T-helper 1 cell treated with Interleukin-12 subunit alpha and Interleukin-12 subunit beta and Interleukin-4 antibody, amounts not matched to agents 30 ng/mL and 1 ng/mL, for 36 hours (primary cell): ENCODE measurements around the gene CAPS. TPM values are rescaled to one million over a fixed set of nuclear protein-coding genes. Genes with fewer than 3 reads are reported as not detected.

Source experiments
- intact Hi-C: fragments of 100-400 bp; cut with micrococcal nuclease; formaldehyde crosslinking; loops from one replicate; pipeline ENCODE4 v1.15.1; 2024
- total RNA-seq: library from RNA; stranded (reverse); gene quantifications from 2 replicates; pipeline ENCODE4 v1.2.3, GENCODE V29; 2022

CAPS gene
- total RNA-seq, 1 donor from 2014 or later = 13.0 TPM

- intact Hi-C loops = no loop called here
These were observed 21.9 kb upstream of the CAPS start for GRCh38 chr19:5891938-5892771.

DNA sequence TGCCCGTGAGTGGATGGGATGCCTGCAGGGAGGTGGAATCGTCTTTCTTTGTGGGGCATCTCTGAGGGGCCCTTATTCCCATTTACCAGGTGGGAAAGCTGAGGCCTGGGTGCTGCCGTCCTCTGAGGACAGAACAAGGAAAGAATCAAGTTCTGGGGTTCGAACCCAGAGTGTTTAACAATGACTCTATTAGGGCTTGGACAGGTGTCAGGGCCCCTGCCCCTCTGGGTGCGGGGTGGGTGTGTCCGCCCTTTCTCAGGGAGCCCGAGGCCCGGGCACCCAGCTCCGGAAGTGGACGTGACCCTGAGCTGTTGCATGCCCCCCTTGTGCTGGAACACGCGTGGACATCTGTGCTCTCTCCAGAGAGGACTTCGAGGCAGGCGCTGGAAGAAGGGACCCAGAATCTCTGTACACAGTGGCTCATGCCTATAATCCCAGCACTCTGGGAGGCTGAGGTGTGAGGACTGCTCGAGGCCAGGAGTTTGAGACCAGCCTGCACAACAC lies 21.2 kb upstream of the CAPS start:
- intact Hi-C loops = no loop called here

GRCh38 chr19:5893296-5893903 lies 20.7 kb upstream of the CAPS start:
- intact Hi-C loops = no loop called here

DNA sequence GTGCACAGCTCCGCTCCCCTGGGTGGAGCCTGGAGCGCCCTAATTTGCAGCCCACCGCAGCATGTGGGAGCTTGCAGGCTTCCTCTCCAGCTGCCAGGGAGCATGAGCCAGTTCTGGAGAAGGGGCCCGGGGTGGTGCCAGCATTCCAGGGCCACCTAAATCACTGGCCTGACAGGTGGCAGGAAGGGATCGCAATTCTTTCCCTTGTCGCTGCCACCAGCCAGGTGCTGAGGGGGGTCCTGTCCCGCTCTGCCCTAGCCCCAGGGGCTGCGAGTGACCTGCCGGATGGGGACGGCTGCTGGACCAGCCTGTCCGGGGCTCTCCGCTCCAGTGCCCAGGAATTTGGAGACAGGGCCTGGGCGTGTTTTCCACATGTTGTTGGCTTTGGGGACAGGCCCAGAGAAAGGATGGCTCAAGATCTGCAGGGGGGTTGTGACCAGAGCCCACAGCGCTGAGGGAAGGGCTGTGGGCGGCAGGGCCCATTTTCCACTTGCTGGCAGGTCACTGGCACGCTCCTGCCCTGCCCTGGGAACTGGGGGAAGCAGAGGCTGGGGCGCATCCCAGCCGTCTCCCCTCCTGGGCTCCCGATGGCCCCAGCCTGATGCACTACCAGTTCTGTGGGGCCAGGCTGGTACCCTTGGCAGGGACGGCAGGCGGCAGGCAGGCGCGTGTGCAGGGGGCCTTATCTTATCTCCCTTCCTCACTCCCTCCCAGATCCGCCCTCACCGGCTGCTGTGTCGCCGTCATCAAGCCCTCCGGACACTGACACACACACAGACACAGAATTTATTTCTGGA lies 19.9 kb upstream of the CAPS start:
- intact Hi-C loops = no loop called here

DNA sequence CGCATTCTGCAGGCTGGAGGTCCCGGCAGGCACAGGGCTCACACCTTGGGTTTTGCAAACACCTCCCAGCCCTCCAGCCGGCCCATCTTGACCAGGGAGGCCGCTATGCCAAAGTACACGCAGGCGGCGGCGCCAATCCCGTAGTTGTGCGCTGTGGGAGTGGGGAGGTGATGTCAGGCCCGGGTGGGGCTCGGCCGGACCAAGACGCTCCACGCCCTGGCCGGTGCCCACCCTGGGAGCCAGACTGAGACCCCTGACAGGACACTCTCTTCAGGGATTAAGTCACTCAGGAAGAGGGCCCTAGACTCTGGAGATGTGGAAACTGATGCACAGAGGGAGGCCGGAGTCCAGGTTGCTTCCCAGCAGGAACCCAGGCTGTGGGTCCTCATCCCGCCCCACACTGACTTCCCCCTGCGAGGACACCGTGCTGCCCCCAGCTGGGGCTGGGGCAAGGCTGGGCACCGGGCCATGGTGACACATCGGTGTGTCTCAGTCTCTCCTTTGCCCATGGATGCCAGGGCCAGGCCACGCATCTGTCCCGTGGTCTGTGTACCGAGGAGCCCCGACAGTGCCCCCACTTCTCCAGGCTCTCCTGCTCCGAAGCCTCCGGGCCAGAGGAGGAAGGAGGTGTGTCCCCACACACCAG lies 19.2 kb upstream of the CAPS start:
- intact Hi-C loops = no loop called here

DNA sequence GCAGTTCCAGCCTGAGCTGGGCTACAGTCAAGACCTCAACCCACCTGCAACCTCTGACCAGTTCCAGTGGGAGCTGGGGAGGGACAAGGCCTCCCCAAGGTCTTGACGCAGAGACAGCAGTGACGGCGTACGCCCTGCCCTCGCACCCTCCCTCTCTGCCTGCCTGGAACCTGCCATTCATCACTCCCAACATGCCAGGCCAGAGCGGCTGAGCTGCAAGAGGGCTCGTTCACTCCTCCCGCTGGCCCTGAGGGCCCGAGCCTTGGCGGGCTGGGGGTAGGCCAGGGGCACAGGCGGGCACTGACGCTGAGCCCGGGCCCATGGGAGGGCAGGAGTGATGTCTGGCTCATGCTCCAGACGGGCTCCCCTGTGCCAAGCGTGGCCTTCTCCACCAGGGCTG lies 18.6 kb upstream of the CAPS start:
- intact Hi-C loops = no loop called here

DNA sequence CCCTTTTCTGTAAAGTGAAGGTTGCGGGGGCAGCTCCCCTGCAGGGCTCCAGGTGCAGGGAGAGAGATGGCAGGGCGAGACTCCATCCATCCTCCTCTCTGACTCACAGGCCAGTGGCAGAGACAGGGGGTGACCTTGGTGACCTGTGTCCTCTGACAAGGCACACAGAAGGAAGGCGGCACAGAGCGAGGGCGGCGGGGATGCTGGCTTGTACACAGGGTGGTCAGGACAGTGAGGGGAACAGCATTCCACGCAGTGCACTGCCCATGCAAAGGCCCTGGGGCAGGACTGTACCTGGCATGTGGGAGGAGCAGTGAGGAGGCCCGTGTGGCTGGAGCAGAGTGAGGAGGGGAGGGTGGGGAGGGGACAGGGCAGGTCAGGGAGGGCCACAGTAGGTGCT lies 18.2 kb upstream of the CAPS start:
- intact Hi-C loops = no loop called here

DNA sequence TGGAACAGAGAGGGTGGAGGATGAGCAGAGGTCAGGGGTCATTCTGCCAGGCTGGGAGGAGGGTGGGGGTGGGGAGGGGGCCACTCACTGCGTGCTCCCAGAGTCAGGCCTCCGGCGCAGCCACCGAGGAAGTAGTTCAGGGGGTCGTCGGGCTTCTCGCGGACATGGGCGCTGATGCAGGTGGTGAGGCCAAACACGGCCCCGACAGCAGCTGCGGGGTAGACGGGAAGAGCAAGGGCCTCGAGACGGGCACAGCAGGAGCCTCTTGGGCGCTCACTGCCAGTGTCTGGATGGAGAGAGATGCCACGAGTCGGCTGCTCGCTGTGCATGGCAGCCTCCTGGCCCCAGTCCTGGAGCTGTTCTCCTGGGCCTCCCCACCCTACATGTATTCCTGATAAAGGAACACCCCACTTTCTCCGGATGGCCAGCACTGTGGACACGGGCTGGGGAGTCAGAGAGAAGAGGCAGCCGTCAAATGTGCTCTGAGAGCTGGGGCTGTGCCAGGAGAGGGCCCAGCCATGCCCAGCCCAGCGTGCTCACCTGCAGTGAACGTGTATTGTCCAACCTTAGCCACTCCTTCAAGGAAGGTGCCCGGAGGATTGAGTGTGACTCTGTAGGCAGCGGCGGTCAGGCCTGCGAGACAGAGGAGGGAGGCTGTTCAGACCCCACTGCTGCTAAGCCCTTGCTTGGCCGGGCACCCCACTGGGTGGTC lies 17.5 kb upstream of the CAPS start:
- intact Hi-C loops = no loop called here

DNA sequence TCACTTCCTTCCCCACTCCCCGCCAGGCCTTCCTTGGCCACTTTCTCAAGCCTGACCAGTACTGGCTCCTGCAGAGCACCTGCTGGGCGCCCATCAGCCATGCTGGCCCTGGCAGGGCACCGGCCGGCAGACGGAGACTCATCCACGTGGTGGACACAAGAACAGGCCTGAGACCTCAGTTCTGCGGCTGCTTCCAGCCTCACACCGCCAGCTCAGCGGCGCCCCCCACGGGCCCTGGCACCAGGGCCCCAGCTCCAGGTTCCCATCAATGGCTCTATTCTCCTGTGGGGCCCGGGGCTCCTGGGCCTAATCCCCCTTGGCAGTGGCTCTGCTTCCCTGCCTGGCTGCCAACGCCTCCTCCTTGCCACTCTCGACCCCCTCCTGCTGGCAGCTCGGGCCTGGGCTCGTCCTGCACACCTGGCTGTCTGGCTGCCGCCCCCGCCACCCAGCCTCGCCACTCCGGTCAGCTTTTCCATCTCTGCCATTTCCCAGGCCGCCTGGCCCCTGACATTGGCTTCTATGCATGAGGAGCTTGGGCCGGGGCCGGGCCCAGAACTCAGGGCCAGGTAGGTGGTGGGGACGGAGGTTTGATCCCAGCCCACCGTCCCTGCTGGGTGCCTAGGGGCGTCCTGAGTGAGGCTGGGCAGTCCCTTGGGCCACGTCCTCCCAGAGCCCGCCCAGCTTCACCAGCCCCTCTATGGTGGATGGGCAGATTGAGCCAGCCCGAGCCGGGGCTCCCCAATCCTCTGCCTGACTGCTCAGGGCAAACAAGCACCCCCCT lies 16.7 kb upstream of the CAPS start:
- intact Hi-C loops = no loop called here

DNA sequence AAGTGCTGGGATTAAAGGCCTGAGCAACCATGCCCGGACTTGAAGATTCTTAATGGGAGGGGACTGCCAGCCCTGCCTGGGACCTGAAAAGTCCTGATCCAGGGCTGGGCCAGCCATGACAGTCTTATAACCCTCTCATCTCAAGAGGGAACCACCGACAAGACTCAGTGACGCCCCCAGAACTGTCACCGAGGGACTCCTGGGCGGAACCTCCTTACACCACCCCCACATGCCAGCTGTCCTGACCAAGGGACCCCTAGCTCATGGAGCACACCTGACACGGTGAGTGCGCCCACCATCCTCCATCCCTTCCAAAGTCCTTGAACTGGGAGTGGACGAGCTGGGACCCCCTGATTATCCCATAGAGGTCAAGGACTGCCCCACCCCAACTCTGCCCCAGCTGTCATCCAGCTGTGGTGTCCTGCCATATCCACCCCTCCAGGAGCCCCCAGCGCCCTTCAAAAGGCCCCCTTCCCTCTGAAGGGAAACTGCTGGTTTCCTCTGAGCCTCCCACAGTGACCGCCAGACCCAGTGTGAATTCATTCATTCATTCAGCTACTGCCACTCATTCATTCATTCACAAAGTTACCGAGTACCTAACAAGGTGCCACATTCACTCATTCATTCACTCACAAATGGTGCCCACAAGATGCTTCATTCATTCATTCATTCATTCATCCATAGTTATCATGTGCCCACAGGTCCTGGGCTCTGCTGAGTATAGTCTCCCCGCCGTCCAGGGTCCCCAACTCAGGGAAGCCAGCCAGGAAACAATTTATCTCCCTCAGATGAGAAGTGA lies 14.1 kb upstream of the CAPS start:
- intact Hi-C loops = loop anchor here (5.0 to 10.0 kb wide), 4 partner anchors 1108 to 1635 kb away; partner anchors contain the start of genes FEM1A, HDGFL2, PNPLA6 and UBXN6

DNA sequence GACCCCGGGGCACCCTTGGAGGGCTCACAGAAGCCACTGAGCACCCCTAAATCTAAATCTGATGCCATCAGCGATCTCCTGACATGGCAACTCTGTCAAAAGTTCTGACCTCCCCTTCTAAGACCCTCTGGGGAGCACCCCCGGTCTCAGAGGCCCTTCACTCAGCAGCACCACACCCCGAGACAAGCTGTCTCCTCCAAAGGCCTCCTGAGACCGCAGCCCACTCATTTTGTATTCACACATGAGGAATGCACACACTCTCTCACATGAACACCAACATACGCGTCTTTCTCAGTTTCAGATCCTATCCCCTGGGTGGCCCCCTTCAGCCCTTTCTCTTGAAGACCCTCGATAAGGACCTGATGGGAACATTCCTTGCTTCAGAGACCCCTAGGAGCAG lies 13.1 kb upstream of the CAPS start:
- intact Hi-C loops = loop anchor here (5.0 to 10.0 kb wide), 4 partner anchors 1109 to 1634 kb away; partner anchors contain the start of genes FEM1A, HDGFL2, PNPLA6 and UBXN6

GRCh38 chr19:5903056-5903623 lies 10.9 kb upstream of the CAPS start:
- intact Hi-C loops = loop anchor here (5.0 to 10.0 kb wide), 4 partner anchors 1111 to 1632 kb away; partner anchors contain the start of genes FEM1A, HDGFL2, PNPLA6 and UBXN6

- intact Hi-C loops = loop anchor here (1.0 to 10.0 kb wide), 23 partner anchors 50 to 1631 kb away; partner anchors contain the start of genes ALKBH7, CATSPERD, CLPP and FEM1A
These were observed 10.3 kb upstream of the CAPS start, which contains the start of gene NDUFA11 for GRCh38 chr19:5903624-5904351. Gene NDUFA11, minus strand, starts transcription at chr19:5903790. Its CDS starts 82 bp downstream, at chr19:5903708.

DNA sequence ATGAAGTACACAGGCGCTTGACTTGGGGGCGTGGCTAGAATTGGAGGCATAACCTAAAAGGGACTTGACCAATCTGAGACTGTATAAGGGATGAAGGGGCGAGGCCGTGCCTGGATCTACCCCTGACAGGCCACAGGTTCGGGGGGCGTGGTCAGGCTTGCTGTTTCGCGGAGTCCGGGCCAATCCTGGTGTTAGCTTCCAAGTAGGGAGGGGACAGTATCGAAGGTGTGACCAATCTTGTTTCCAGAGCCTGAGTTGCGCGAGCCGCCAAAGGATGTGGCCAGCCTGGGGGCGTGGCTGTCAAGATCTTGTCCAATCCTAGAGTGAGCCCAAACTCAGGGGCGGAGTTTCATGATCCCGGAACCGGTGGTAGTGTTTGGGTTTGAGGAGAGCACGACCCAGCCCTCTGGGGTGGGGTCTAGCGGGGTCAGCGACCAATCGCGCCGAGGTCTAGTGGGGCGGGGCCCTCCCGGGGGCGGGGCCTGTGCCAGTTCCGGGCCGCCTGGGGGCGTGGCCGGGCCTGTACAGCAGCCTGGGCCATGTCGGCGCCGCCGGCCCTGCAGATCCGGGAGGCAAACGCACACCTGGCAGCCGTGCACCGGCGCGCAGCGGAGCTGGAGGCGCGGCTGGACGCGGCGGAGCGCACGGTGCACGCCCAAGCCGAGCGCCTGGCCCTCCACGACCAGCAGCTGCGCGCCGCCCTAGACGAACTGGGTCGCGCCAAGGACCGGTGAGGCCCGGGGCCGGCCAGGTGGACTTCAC lies 9.5 kb upstream of the CAPS start, which contains the start of gene VMAC:
Gene VMAC, plus strand, starts transcription at position 521 of the 762 bp plus-strand sequence. Its CDS starts 19 bp downstream, at position 540.
- intact Hi-C loops = loop anchor here (1.0 to 10.0 kb wide), 24 partner anchors 49 to 1630 kb away; partner anchors contain the start of genes ALKBH7, CATSPERD, CLPP and FEM1A

DNA sequence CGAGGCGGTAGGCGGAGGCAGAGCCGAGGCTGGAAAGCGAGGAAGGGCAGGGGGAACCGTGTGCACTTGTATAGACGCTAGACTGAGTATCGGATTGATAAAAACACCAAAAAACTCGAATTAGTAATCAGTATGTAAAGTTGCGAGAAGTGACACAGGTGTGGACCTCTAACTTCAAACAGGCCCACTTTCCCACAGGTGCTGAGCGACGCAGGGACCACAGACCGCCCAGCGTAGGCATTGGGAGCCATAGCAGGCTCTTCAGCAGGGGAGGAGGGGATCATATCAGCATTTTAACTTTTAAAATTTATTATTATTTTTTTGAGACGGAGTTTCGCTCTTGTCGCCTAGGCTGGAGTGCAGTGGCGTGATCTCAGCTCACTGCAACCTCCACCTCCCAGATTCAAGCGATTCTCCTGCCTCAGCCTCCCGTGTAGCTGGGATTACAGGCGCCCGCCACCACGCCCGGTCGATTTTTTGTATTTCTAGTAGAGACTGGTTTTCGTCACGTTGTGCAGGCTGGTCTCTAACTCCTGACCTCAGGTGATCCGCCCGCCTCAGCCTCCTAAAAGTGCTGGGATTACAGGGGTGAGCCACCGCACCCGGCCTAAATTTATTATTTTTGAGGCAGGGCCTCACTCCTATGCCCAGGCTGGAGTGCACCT lies 8.8 kb upstream of the CAPS start:
- intact Hi-C loops = loop anchor here (2.0 to 10.0 kb wide), 3 partner anchors 224 to 1630 kb away; partner anchors contain the start of genes HSD11B1L, MICOS13 and PNPLA6

GRCh38 chr19:5907241-5907640 lies 6.8 kb upstream of the CAPS start:
- intact Hi-C loops = loop anchor here (5.0 to 10.0 kb wide), 2 partner anchors 375 to 1628 kb away; partner anchors contain the start of gene PNPLA6
